Loucy (cell line): ENCODE results near the gene CDA.

Source experiments
- CTCF ChIP-seq: fragments of 200-600 bp; sonication (generic); conservative IDR thresholded peaks from 2 replicates; pipeline ENCODE4 v1.5.1; 2014; ENCODE audit warnings: mild to moderate bottlenecking, antibody characterized with exemption, low read length
- EZH2phosphoT487 ChIP-seq: fragments of 200-600 bp; IDR thresholded peaks from 2 replicates; pipeline ENCODE4 v1.6.1; 2018; ENCODE audit warnings: antibody characterized with exemption, mild to moderate bottlenecking, moderate library complexity, borderline replicate concordance

- TF ChIP-seq CTCF, result no peak
- no peak for TF ChIP-seq EZH2phosphoT487
These were observed 36.5 kb downstream of the CDA start for GRCh38 chr1:20625176-20626097.
